Esophagus muscularis mucosa (tissue), 4 donors: ENCODE measurements around the gene EBF3. TPM values are rescaled to one million over a fixed set of nuclear protein-coding genes. Genes with fewer than 3 reads are reported as not detected.

Experiments
- DNase-seq: peaks from one replicate; pipeline ENCODE4 v3.0.0-alpha.2; 2017; ENCODE audit errors: extremely low spot score
- H3K27ac ChIP-seq, 4 donors: fragments of 200-600 bp; sonication (generic); replicated peaks in 1 of 4; 1 replicate in 3 of 4; 2 replicates in 1 of 4; pipeline ENCODE4 v1.5.1; 2016 to 2019; ENCODE audit warnings: mild to moderate bottlenecking in 1 of 4
- H3K27me3 ChIP-seq, 4 donors: fragments of 200-600 bp; sonication (generic); one replicate each; pipeline versions ENCODE4 v1.5.1 to v1.6.0; 2016 to 2019
- H3K36me3 ChIP-seq, 4 donors: fragments of 200-600 bp; sonication (generic); one replicate each; pipeline ENCODE4 v1.5.1; 2016 to 2019
- H3K4me1 ChIP-seq, 4 donors: fragments of 200-600 bp; sonication (generic); one replicate each; pipeline ENCODE4 v1.5.1; 2016 to 2019
- H3K4me3 ChIP-seq, 4 donors: fragments of 200-600 bp; sonication (generic); 1 replicate in 2 of 4; 2 replicates in 2 of 4; pipeline ENCODE4 v1.5.1; 2016 to 2019; ENCODE audit warnings: mild to moderate bottlenecking in 4 of 4, moderate library complexity in 1 of 4
- H3K9me3 ChIP-seq, 4 donors: fragments of 200-600 bp; sonication (generic); 1 replicate in 3 of 4; 2 replicates in 1 of 4; pipeline ENCODE4 v1.5.1; 2016 to 2019
- CTCF ChIP-seq, 3 experiments: fragments of 200-600 bp in 2 of 3; fragments of 450-650 bp in 1 of 3; sonication (generic) in 2 of 3; IDR thresholded peaks; one replicate each; pipeline ENCODE4 v1.5.1; 2017 to 2019; ENCODE audit warnings: antibody characterized with exemption in 3 of 3, mild to moderate bottlenecking in 2 of 3, moderate library complexity in 1 of 3
- EP300 ChIP-seq: sonication (generic); formaldehyde crosslinking; IDR thresholded peaks from one replicate; pipeline ENCODE4 v1.6.1; 2017; ENCODE audit warnings: antibody characterized with exemption
- POLR2A ChIP-seq: fragments of 450-650 bp; IDR thresholded peaks from one replicate; pipeline ENCODE4 v1.6.1; 2017; ENCODE audit warnings: antibody characterized with exemption, moderate library complexity, mild to moderate bottlenecking, low read depth
- POLR2AphosphoS5 ChIP-seq, 2 donors: sonication (generic); formaldehyde crosslinking; IDR thresholded peaks; one replicate each; pipeline ENCODE4 v1.6.1; 2017; ENCODE audit warnings: antibody characterized with exemption in 2 of 2
- WGBS: methylation state at CpG from one replicate; pipeline ENCODE4 v1.1.5; 2018; 5-methylcytosine and 5-hydroxymethylcytosine counted together
- intact Hi-C: fragments of 100-400 bp; cut with DNase I; formaldehyde crosslinking; loops from one replicate; pipeline ENCODE4 v1.15.1; 2023
- total RNA-seq, 4 donors: library from RNA; depleted of rRNA; stranded (reverse); fragments of >200 nt; gene quantifications; one replicate each; pipeline versions ENCODE4 v1.1.0 to v1.2.1, GENCODE V29; 2016

Gene EBF3
- total RNA-seq, 4 donors from 2014 or later: 2.9 to 7.3 (median 5.2) TPM

- Histone ChIP-seq H3K36me3 (no peaks in the 10 kb centered on the region), H3K27ac (no peak overlapping the region), H3K9me3 (no peaks in the 10 kb centered on the region), H3K4me1 (no peaks in the 10 kb centered on the region), H3K4me3 (no peak overlapping the region), H3K27me3 (no peaks in the 10 kb centered on the region)
- WGBS: 96% methylated on average over 2 of the region's 3 CpGs
- no peak for DNase-seq
- intact Hi-C loops: no loop called here
- TF ChIP-seq POLR2AphosphoS5 (IDR thresholded peaks at IDR 0.05): no peak
- TF ChIP-seq POLR2A: no peak
- TF ChIP-seq CTCF (IDR thresholded peaks at IDR 0.05): no peak
- no peak for TF ChIP-seq EP300
These were observed 138.2 kb downstream of the EBF3 start for GRCh38 chr10:129825826-129826225.

GRCh38 chr10:129825221-129825620 lies 138.9 kb downstream of the EBF3 start:
- no peak overlapping the region for H3K27ac ChIP-seq
- H3K36me3 ChIP-seq: no peaks in the 10 kb centered on the region
- H3K4me1 ChIP-seq: no peaks in the 10 kb centered on the region
- H3K27me3 ChIP-seq: no peaks in the 10 kb centered on the region
- 88% methylated on average over 5 of the region's 5 CpGs for WGBS
- H3K4me3 ChIP-seq: no peak overlapping the region
- no peak for TF ChIP-seq POLR2A
- TF ChIP-seq CTCF (IDR thresholded peaks at IDR 0.05): no peak
- TF ChIP-seq EP300: no peak
- no peak for TF ChIP-seq POLR2AphosphoS5 (IDR thresholded peaks at IDR 0.05)
- no peaks in the 10 kb centered on the region for H3K9me3 ChIP-seq
- no peak for DNase-seq
- intact Hi-C loops: no loop called here

GRCh38 chr10:129820451-129820850 lies 143.6 kb downstream of the EBF3 start:
- Histone ChIP-seq H3K9me3 (no peaks in the 10 kb centered on the region), H3K27ac (no peak overlapping the region), H3K27me3 (peaks cover 0 to 12% (median 0%) of the 10 kb centered on the region in 4 donors), H3K4me3 (no peak overlapping the region), H3K36me3 (no peaks in the 10 kb centered on the region), H3K4me1 (no peaks in the 10 kb centered on the region)
- 94% methylated on average over 3 of the region's 3 CpGs for WGBS
- no peak for TF ChIP-seq EP300
- no peak for TF ChIP-seq POLR2AphosphoS5 (IDR thresholded peaks at IDR 0.05)
- TF ChIP-seq CTCF (IDR thresholded peaks at IDR 0.05): no peak
- TF ChIP-seq POLR2A: no peak
- DNase-seq: no peak
- intact Hi-C loops: no loop called here

GRCh38 chr10:129816656-129817045 lies 147.4 kb downstream of the EBF3 start:
- 98% methylated on average over 7 of the region's 8 CpGs for WGBS
- intact Hi-C loops: no loop called here

More at GRCh38 chr10:129816656-129817045, 147.4 kb downstream of the EBF3 start:
- peaks cover 0 to 8% (median 0%) of the 10 kb centered on the region in 4 donors for H3K9me3 ChIP-seq
- TF ChIP-seq CTCF (IDR thresholded peaks at IDR 0.05) (no peak), POLR2AphosphoS5 (IDR thresholded peaks at IDR 0.05) (no peak), POLR2A (no peak), EP300 (no peak)
- no peaks in the 10 kb centered on the region for H3K4me1 ChIP-seq
- DNase-seq: no peak
- no peak overlapping the region for H3K4me3 ChIP-seq
- H3K27ac ChIP-seq: no peak overlapping the region
- peaks cover 0 to 26% (median 0%) of the 10 kb centered on the region in 4 donors for H3K27me3 ChIP-seq
- H3K36me3 ChIP-seq: no peaks in the 10 kb centered on the region
